EL (cell line): Measurements from ENCODE around the gene SLC12A4.

Experiments used
- DNase-seq: peaks from one replicate; pipeline ENCODE4 v3.0.0-alpha.2; 2016

SLC12A4 gene

GRCh38 chr16:67962135-67962534 lies 6.3 kb downstream of the SLC12A4 start:
- DNase-seq = no peak

- DNase-seq = no peak
These were observed 6.9 kb downstream of the SLC12A4 start for GRCh38 chr16:67961551-67961957.

GRCh38 chr16:67959536-67960329 lies 8.7 kb downstream of the SLC12A4 start:
- peak; percentile 85 for DNase-seq

- DNase-seq = no peak
These were observed 10.8 kb downstream of the SLC12A4 start for GRCh38 chr16:67957622-67958021.

GRCh38 chr16:67954421-67955196 lies 13.8 kb downstream of the SLC12A4 start:
- DNase-seq = no peak

GRCh38 chr16:67953641-67954375 lies 14.6 kb downstream of the SLC12A4 start:
- DNase-seq = no peak

- no peak for DNase-seq
These were observed 17.0 kb downstream of the SLC12A4 start for GRCh38 chr16:67951485-67951884.

GRCh38 chr16:67950335-67950843 lies 18.0 kb downstream of the SLC12A4 start:
- no peak for DNase-seq

GRCh38 chr16:67949645-67950044 lies 18.8 kb downstream of the SLC12A4 start:
- no peak for DNase-seq

GRCh38 chr16:67948015-67948414 lies 20.4 kb downstream of the SLC12A4 start:
- DNase-seq = no peak

GRCh38 chr16:67946966-67947558 lies 21.4 kb downstream of the SLC12A4 start:
- DNase-seq = no peak

- no peak for DNase-seq
These were observed 22.3 kb downstream of the SLC12A4 start for GRCh38 chr16:67946128-67946569.

- DNase-seq = no peak
These were observed 23.0 kb downstream of the SLC12A4 start for GRCh38 chr16:67945392-67945933.

- DNase-seq = no peak
These were observed 23.6 kb downstream of the SLC12A4 start for GRCh38 chr16:67944690-67945391.

- DNase-seq = no peak
These were observed 24.6 kb downstream of the SLC12A4 start, which contains the start of gene LCAT for GRCh38 chr16:67943619-67944504. LCAT (minus strand) TSS chr16:67944120; CDS start chr16:67944101, 19 bp downstream.

GRCh38 chr16:67943256-67943618 lies 25.2 kb downstream of the SLC12A4 start:
- no peak for DNase-seq

- no peak for DNase-seq
These were observed 25.8 kb downstream of the SLC12A4 start for GRCh38 chr16:67942510-67943255.

GRCh38 chr16:67942200-67942509 lies 26.3 kb downstream of the SLC12A4 start:
- DNase-seq = peak; percentile 48

- no peak for DNase-seq
These were observed 26.8 kb downstream of the SLC12A4 start for GRCh38 chr16:67941469-67942199.
